Astrocyte (in vitro differentiated cells and primary cell): ENCODE measurements around the gene GP5. TPM values are rescaled to one million over a fixed set of nuclear protein-coding genes. Genes with fewer than 3 reads are reported as not detected.
A peak's percentile ranks its signal among the peaks of the same experiment; 100 is the strongest.

Experiments used
- DNase-seq: peaks from one replicate; pipeline ENCODE4 v3.0.0-alpha.2; 2010; ENCODE audit warnings: low read depth
- FAIRE-seq: peaks from 2 replicates; lab custom pipeline; 2011; peaks lifted over from hg19 to GRCh38; lab: Jason Lieb, UNC
- H2AFZ ChIP-seq: 2 replicates; pipeline ENCODE4 v1.6.0; 2012; ENCODE audit warnings: low read depth, low read length, inconsistent platforms
- H3K27ac ChIP-seq: 2 replicates; pipeline ENCODE4 v1.5.1; 2011; ENCODE audit warnings: low read depth, low read length, inconsistent platforms
- H3K27me3 ChIP-seq: 2 replicates; pipeline ENCODE4 v1.6.0; 2011; ENCODE audit warnings: low read length, inconsistent platforms; ENCODE audit not compliant: insufficient read depth
- H3K36me3 ChIP-seq: 2 replicates; pipeline ENCODE4 v1.5.1; 2011; ENCODE audit warnings: low read length, inconsistent platforms; ENCODE audit not compliant: insufficient read depth
- H3K4me1 ChIP-seq: 2 replicates; pipeline ENCODE4 v1.5.1; 2011; ENCODE audit warnings: low read length, inconsistent platforms; ENCODE audit not compliant: insufficient read depth
- H3K4me2 ChIP-seq: 2 replicates; pipeline ENCODE4 v1.6.0; 2012; ENCODE audit warnings: low read length, inconsistent platforms
- H3K4me3 ChIP-seq: 2 replicates; pipeline ENCODE4 v1.5.1; 2011; ENCODE audit warnings: low read depth, mild to moderate bottlenecking, low read length, inconsistent platforms; ENCODE audit not compliant: insufficient read depth
- H3K79me2 ChIP-seq: 2 replicates; pipeline ENCODE4 v1.6.0; 2012; ENCODE audit warnings: mild to moderate bottlenecking, low read length, inconsistent platforms; ENCODE audit not compliant: insufficient read depth
- H3K9ac ChIP-seq: 2 replicates; pipeline ENCODE4 v1.6.0; 2012; ENCODE audit warnings: mild to moderate bottlenecking, low read length, inconsistent platforms
- H3K9me3 ChIP-seq: 2 replicates; pipeline ENCODE4 v1.5.1; 2012; ENCODE audit warnings: low read depth, mild to moderate bottlenecking, low read length, inconsistent platforms; ENCODE audit not compliant: insufficient read depth
- H4K20me1 ChIP-seq: 2 replicates; pipeline ENCODE4 v1.6.0; 2012; ENCODE audit warnings: low read length, inconsistent platforms; ENCODE audit not compliant: insufficient read depth
- H3K27ac Mint-ChIP-seq: one replicate; pipeline ENCODE4 v1.8.0; 2021; ENCODE audit warnings: mild to moderate bottlenecking, mixed read lengths; ENCODE audit not compliant: unreplicated experiment
- H3K27me3 Mint-ChIP-seq: one replicate; pipeline ENCODE4 v1.8.0; 2021; ENCODE audit warnings: low read depth, mixed read lengths; ENCODE audit not compliant: unreplicated experiment
- H3K36me3 Mint-ChIP-seq: one replicate; pipeline ENCODE4 v1.8.0; 2021; ENCODE audit warnings: low read depth, mixed read lengths; ENCODE audit not compliant: unreplicated experiment
- H3K4me1 Mint-ChIP-seq: one replicate; pipeline ENCODE4 v1.8.0; 2021; ENCODE audit warnings: low read depth, mixed read lengths; ENCODE audit not compliant: unreplicated experiment
- H3K4me3 Mint-ChIP-seq: one replicate; pipeline ENCODE4 v1.8.0; 2021; ENCODE audit warnings: mild to moderate bottlenecking, moderate library complexity, mixed read lengths; ENCODE audit not compliant: unreplicated experiment
- H3K9me3 Mint-ChIP-seq: one replicate; pipeline ENCODE4 v1.8.0; 2021; ENCODE audit warnings: mild to moderate bottlenecking, mixed read lengths; ENCODE audit not compliant: unreplicated experiment
- EZH2 ChIP-seq: IDR thresholded peaks from 2 replicates; pipeline ENCODE4 v1.6.1; 2012; ENCODE audit warnings: mild to moderate bottlenecking, low read length, inconsistent platforms; ENCODE audit not compliant: insufficient read depth
- total RNA-seq: library from RNA; stranded (reverse); gene quantifications from 2 replicates; pipeline ENCODE4 v1.2.1, GENCODE V29; 2021
- TF ChIP-seq, protein P1 (sequence below): IDR thresholded peaks from 2 replicates; pipeline ENCODE4 v1.5.1; 2011; ENCODE audit warnings: low read depth, mild to moderate bottlenecking, inconsistent platforms, low read length, moderate library complexity; ENCODE audit not compliant: insufficient read depth

The GP5 gene
- total RNA-seq, 1 donor from 2014 or later: not detected

DNA sequence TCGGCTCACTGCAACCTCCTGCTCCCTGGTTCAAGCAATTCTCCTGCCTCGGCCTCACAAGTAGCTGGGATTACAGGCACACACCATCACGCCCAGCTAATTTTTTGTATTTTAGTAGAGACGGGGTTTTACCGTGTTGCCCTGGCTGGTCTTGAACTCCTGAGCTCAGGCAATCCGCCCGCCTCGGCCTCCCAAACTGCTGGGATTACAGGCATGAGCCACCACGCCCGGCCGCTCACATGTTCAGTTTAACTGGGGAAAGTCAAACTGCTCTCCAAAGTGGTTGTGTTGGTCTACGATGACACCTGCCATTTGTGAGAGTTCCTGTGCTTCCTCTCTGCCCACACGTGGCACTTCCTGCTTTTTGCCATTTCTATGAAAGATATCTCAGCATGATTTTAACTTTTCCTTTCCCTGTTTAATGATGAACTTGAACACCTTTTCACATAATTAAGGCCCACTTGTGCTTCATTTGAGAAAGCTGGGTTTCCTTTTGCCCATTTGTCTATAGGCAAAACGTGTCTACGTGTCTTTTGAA is 877 bp upstream of the GP5 start:
- no peak overlapping the region for H3K4me3 ChIP-seq
- no peak overlapping the region for H3K9ac ChIP-seq
- no peaks in the 10 kb centered on the region for H3K9me3 ChIP-seq
- FAIRE-seq (no peak), DNase-seq (no peak)
- peaks cover 4% of the 10 kb centered on the region for H3K4me1 Mint-ChIP-seq
- H4K20me1 ChIP-seq: peaks cover 4% of the 10 kb centered on the region
- TF ChIP-seq, protein P1, sequence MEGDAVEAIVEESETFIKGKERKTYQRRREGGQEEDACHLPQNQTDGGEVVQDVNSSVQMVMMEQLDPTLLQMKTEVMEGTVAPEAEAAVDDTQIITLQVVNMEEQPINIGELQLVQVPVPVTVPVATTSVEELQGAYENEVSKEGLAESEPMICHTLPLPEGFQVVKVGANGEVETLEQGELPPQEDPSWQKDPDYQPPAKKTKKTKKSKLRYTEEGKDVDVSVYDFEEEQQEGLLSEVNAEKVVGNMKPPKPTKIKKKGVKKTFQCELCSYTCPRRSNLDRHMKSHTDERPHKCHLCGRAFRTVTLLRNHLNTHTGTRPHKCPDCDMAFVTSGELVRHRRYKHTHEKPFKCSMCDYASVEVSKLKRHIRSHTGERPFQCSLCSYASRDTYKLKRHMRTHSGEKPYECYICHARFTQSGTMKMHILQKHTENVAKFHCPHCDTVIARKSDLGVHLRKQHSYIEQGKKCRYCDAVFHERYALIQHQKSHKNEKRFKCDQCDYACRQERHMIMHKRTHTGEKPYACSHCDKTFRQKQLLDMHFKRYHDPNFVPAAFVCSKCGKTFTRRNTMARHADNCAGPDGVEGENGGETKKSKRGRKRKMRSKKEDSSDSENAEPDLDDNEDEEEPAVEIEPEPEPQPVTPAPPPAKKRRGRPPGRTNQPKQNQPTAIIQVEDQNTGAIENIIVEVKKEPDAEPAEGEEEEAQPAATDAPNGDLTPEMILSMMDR: no peak
- TF ChIP-seq EZH2: no peak
- H3K9me3 Mint-ChIP-seq: peaks cover 3% of the 10 kb centered on the region
- peaks cover 12% of the 10 kb centered on the region for H3K4me1 ChIP-seq
- peaks cover 3% of the 10 kb centered on the region for H3K36me3 ChIP-seq
- H3K27me3 Mint-ChIP-seq: peaks cover 30% of the 10 kb centered on the region
- no peak overlapping the region for H3K27ac Mint-ChIP-seq
- no peaks in the 10 kb centered on the region for H3K79me2 ChIP-seq
- H3K4me2 ChIP-seq: no peak overlapping the region
- no peak overlapping the region for H3K4me3 Mint-ChIP-seq
- peaks cover 31% of the 10 kb centered on the region for H3K27me3 ChIP-seq
- peaks cover 2% of the 10 kb centered on the region for H3K36me3 Mint-ChIP-seq
- H3K27ac ChIP-seq: no peak overlapping the region
- H2AFZ ChIP-seq: no peak overlapping the region

DNA sequence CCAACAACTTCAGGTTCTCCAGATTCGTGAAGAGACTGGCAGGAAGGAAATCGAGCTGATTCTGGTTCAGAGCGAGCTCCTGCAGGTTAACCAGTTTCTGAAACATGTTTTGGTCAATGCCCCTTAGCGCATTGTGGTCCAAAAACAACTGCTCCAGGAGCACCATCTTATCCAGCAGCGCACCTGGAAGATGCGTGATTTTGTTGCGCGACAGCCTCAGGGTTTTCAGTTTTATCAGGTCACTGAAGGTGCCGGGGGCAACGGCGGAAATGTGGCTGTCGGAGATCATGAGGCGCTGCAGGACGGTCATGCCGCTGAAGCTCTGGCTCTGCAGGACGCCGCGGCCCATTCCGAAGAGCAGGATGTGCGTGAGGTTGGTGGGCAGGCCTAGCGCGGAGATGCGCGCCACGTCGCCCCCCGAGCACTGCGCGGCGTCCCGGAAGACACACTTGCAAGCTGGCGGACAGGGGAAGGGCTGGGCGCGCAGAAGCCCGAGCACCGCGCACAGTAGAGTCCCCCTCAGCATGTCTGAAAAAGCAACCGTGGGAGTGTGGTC is 1.2 kb downstream of the GP5 start:
- no peak for FAIRE-seq

More for the DNA sequence above, 1.2 kb downstream of the GP5 start:
- DNase-seq: peak; percentile 30
- peaks cover 12% of the 10 kb centered on the region for H3K4me1 ChIP-seq
- H3K36me3 ChIP-seq: no peaks in the 10 kb centered on the region
- Mint-ChIP-seq H3K4me1 (peaks cover 4% of the 10 kb centered on the region), H3K27me3 (peaks cover 33% of the 10 kb centered on the region), H3K4me3 (no peak overlapping the region), H3K9me3 (peaks cover 3% of the 10 kb centered on the region), H3K27ac (no peak overlapping the region), H3K36me3 (peaks cover 2% of the 10 kb centered on the region)
- H3K4me3 ChIP-seq: peak overlapping the region; percentile 35
- no peaks in the 10 kb centered on the region for H4K20me1 ChIP-seq
- H3K9ac ChIP-seq: no peak overlapping the region
- H2AFZ ChIP-seq: peak overlapping the region; percentile 69
- H3K27ac ChIP-seq: no peak overlapping the region
- peak overlapping the region; percentile 77 for H3K4me2 ChIP-seq
- peaks cover 33% of the 10 kb centered on the region for H3K27me3 ChIP-seq
- no peak for TF ChIP-seq EZH2
- TF ChIP-seq, protein P1: no peak
- H3K9me3 ChIP-seq: no peaks in the 10 kb centered on the region
- H3K79me2 ChIP-seq: no peaks in the 10 kb centered on the region
